OCI-LY7 (cell line): ENCODE data around the gene C16orf86.

Source experiments
- CTCF ChIP-seq: fragments of 200-600 bp; sonication (generic); conservative IDR thresholded peaks from 2 replicates; pipeline ENCODE4 v1.5.1; 2014; ENCODE audit warnings: mild to moderate bottlenecking, antibody characterized with exemption, low read length, moderate library complexity, mixed read lengths
- EZH2phosphoT487 ChIP-seq: fragments of 200-600 bp; sonication (generic); IDR thresholded peaks from 2 replicates; pipeline ENCODE4 v1.6.1; 2018; ENCODE audit warnings: low read depth, borderline replicate concordance, mild to moderate bottlenecking, mixed run types, antibody characterized with exemption, low read length, moderate library complexity, mixed read lengths

GRCh38 chr16:67666032-67666551 is 522 bp upstream of the C16orf86 start:
- no peak for TF ChIP-seq CTCF
- no peak for TF ChIP-seq EZH2phosphoT487
